HG02571 (cell line): Measurements from ENCODE around the gene MRPS2.
"Not testable (repeated sequence)": the region's sequence is repeated elsewhere in the genome, so short reads cannot be mapped to it uniquely, and the experiment has no call there.

Experiments
- ATAC-seq: cut with Tn5 transposase; IDR thresholded peaks from one replicate; pipeline ENCODE4 v1.9.1; 2021; ENCODE audit warnings: mild to moderate bottlenecking, moderate library complexity; ENCODE audit not compliant: unreplicated experiment

Gene MRPS2

DNA sequence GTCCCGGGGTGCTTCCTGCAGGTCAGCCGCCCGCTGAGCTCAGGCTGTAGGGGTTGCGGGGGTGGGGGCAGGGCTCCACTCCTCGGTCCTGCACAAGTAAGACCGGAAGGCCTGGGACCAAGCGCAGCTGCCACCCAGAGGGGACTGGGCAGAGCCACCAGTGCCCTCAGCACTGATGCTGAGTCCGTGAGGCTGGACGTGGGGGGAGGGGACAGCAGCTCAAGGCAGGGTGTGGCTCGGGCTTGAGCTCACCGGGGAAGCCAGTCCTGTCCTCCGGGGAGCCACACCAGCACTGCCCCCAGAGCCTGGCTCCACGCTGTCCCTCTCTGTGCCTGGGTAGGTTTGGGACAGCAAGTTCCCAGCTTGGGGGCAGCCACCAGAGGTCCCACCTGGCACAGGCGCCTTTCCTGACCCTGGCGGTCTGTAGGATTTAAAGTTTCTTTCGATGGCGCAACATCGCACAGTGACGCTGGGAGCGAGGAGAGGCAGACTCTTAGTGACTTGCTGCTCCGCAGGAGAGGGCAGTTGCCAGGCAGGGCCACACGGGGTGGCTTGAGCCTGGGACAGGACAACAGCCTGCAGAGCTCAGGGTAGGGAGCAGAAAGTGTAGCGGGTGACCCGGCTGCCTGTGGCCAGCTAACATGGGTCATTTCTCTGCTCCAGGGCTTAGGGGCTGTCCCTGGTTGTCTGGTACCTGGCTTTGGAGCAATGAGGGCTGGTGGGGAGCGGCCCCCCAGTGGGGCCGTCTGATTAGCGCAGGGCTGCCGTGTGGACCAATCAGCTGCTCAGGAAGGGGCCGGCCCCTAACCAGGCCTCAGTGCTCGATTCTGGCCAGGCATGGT lies 26.5 kb downstream of the MRPS2 start:
- ATAC-seq = no peak

GRCh38 chr9:135528842-135529435 lies 28.5 kb downstream of the MRPS2 start:
- ATAC-seq = not testable (repeated sequence)

GRCh38 chr9:135530146-135530545 lies 29.7 kb downstream of the MRPS2 start:
- no peak for ATAC-seq

DNA sequence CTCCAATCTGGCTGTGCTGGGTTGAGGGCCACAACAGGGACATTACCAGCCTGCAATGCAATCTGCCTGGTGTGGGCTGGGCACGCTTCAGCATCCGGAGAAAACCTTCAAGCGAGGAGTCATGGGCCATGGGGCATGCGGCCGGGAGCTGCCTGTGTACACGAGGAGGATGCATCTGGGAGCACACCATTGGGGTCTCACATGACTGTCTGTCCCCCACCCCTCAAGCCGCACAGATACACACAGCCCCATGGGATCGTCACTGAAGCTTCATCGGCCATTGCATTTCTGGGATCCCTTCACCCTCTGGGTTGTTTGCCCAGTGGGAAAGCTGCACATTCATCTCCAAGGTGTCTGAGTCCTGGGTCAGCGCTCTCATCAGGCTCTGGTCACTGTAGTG lies 30.6 kb downstream of the MRPS2 start:
- no peak for ATAC-seq

DNA sequence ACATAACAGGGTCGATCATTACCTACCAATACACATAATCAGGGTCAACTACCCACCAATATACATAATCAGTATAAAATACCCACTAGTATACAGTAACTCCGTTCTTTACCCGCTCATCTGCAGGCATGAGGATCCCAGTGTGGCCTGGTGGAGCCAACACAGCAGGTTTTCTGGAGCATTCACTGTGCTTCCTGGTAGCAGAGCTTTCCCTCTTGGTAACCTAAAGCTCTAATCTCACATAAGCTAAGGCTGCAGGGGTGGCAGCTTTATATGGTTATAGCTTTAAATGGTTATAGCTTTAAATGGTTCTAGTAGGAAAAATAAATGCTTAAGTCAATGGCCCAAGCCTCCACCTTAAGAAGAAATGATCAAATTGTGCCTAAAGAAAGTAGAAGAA lies 32.6 kb downstream of the MRPS2 start:
- ATAC-seq = no peak

- no peak for ATAC-seq
Observed at GRCh38 chr9:135533674-135534073, 33.2 kb downstream of the MRPS2 start.

DNA sequence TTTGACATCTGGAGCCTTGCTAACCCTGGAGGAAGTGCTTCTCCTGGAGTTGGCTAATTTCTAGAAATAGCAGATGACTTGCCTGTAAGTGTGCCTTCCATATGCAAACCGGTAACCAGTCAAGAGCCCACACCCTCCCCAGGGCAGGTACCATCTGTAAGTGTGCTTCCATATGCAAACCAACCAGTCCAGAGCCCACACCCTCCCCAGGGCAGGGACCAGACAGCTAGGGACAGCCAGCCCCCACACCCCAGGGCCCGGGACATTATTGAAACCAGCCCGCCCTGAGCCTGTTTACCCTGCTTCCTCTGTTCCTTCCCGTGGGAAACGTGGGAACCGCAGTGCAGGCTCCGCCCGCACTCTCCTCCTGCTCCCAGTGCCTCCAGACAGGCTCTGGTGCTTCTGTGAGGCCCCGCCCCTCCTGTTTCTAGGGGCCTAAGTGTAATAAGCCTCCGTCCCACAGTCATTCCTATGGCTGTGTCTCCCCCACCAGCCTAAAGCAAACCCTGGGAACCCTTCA lies 33.8 kb downstream of the MRPS2 start:
- ATAC-seq = not testable (repeated sequence)

DNA sequence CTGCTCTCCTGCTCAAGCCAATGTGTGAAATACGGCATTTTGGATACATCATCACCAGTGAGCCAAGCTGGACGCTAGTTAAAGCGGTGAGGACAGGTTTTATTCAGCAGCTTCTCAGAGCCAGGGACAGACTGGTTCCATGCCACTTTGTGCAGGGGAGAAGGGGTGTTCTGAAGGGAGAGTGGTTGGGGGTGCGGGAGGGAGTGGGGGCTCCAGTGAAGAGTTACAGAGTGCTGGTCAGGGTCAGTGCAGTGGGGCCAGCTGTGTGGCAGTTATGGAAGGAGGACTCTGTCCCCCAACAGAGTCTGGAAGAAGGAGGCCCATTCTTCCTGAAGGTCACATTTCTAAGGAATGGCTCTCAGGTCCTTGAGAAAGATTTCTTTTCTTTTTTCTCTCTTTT lies 34.3 kb downstream of the MRPS2 start:
- ATAC-seq = not testable (repeated sequence)

GRCh38 chr9:135535631-135536030 lies 35.1 kb downstream of the MRPS2 start:
- not testable (repeated sequence) for ATAC-seq

DNA sequence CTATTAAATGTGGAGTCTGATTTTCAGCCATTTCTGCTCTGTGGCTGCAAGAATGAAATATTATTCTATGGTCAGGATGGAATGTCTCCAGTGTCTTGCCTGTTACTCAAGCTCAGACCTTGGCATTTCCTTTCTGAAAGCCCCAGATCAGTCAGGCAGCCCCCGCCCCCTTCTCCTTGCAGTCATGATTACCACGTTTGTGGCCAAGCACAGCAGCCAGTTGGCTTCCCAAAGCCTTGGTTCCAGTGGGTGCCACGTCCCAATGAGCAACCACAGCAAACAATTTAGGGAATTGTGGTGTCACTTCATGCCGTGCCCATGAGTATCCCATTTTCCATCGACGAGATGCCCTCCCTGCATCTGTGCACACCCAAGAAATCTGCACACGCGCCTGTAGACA lies 35.7 kb downstream of the MRPS2 start:
- ATAC-seq = no peak

DNA sequence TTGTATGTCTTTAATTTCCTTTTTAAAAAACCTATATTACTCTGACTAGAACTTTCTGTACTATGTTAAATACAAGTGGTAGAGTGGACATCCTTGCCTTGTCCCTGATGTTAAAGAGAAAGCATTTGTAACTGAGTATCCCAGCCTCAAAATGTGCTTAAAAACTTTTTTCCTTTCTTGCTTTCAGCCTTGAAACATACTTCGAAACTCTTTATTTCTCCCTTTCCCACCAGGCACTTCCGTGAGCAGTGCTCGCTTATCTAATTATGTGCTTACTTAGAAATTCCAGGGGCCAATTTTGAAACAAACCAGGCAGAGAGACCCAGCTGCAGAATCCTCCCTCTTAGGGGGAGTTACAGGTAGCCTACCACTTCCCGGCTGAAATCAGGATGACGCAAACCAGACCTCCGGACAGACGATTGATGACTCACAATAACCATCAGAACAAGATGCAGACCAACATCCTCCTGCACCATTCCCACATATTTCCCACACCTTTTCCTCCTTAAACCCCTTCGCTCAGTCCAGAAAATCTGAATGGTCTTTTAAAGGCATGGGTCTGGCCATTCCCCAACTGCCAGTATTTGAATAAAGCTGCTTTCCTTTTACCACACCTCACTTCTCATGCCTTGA lies 42.9 kb downstream of the MRPS2 start:
- ATAC-seq = not testable (repeated sequence)

DNA sequence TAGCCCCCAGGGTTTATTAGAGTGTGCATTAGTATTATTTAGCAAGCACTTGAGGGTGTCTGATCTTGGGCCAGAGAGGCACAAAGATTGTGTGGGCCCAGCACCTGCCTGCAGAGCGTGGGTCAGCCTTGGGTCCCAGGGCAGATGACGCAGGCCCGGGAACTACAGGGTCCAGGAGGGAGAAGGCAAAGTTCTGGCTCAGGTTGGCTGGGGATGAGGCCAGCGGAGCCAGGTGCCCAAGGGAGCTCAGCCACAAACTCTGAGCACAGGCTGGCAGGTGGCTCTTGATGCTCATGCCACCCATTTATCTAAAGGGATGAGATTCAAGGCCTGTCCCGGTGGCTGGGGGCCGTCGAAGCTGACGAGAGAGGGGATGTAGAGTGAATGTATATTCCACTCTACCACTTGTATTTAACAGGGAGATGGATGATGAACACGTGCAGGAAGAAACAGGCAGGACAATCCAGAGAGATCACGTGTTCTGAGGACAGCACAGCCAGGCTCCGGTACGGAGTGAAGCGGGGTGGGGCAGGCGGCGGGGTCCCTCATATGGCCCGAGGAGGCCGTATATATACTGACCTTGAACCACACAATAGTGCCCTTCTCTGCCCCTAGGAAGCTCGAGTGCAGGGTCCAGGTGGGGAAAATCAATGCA lies 44.6 kb downstream of the MRPS2 start:
- ATAC-seq = no peak

- ATAC-seq = not testable (repeated sequence)
Observed at GRCh38 chr9:135545646-135546176, 45.2 kb downstream of the MRPS2 start, which contains the start of gene OBP2A. Gene OBP2A, plus strand, starts transcription at chr9:135546126. Its CDS starts 55 bp downstream, at chr9:135546181.

GRCh38 chr9:135546792-135547617 lies 46.5 kb downstream of the MRPS2 start:
- not testable (repeated sequence) for ATAC-seq

- ATAC-seq = no peak
Observed at GRCh38 chr9:135547756-135548736, 47.6 kb downstream of the MRPS2 start.

DNA sequence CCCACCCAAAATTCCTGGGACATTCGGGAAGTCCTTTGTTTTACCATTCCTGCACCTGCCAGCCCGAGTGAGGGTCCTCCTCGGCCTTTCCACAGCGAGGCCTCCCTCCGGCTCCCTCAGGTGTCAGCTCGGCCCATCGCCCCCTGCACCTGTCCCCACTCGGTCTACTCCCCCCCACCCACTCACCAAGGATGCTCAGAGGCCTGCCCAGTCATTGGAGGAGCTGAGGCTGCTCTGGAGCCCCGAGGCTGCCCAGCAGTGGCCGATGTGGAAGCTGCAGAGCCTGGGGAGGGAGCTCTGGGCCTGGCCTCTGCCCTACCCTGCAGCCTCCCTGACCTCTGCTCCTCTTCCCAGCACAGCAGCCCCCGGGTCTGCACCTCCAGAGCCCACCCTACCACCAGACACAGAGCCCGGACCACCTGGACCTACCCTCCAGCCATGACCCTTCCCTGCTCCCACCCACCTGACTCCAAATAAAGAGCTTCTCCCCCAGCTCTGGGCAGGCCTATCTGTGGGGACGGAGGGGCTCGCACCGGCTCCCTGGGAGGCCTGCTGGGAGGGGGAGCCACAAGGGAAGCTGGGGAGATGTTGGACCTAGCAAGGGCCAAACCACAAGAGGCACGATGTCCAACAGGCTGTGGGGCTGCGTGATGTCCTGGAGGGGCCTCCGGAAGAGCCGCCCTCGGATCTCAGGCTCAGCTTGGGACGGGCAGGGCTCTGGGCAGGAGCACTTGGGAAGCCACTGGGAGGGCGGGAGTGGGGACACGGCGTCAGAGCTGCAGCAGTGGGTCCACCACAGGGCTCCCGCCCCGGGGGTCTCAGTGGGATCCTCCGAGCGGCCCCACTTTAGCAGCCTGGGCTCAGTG lies 49.2 kb downstream of the MRPS2 start:
- not testable (repeated sequence) for ATAC-seq

DNA sequence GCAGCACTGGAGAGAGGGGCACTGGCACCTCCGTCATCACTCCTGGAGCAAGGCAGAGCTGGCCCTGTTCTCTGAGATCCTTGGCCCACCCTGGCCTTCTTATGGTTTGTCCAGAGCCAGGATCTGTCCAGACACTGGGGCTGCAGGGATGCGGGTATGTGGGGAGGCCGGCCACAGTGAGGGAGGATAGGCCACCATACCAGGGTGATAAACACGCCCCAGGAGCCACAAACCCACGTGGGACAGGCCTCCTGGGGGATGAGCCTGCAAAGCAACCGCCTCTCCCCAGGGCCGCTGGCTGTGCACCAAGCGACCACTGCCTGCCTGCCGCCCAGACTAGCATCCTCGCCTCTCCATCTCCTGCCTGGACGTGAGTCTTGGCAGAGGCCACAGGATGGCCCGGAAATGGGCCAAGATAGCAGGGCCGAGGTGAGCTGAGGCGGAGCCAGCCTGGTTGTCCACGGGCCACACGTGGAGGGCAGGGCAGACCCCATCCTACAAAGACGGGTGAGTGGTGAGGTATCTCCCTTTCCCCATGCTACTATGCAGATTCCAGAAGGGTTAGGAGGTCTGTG lies 49.9 kb downstream of the MRPS2 start:
- ATAC-seq = no peak
